ENCODE measurements around the gene MYH2. TPM values are rescaled to one million over a fixed set of nuclear protein-coding genes. Genes with fewer than 3 reads are reported as not detected.
"Not testable (repeated sequence)": the region's sequence is repeated elsewhere in the genome, so short reads cannot be mapped to it uniquely, and the experiment has no call there.

MYH2 gene
- not detected for total RNA-seq

GRCh38 chr17:10549096-10549842 lies at the start of gene MYH2:
Gene MYH2 (minus strand): TSS chr17:10549658. CDS start chr17:10547920, 1,738 bp downstream.
- CTCF ChIA-PET = no interaction called here
- POLR2A ChIA-PET = no interaction called here

- CTCF ChIA-PET = interaction anchor here (0.7 kb wide), 1 partner anchor 16 kb away, joined by 3 read pairs; no protein-coding TSS in a partner anchor
- POLR2A ChIA-PET = no interaction called here
These were observed 49.2 kb upstream of the MYH2 start for GRCh38 chr17:10598621-10599020.

- POLR2A ChIA-PET = no interaction called here
- CTCF ChIA-PET = no interaction called here
These were observed 40.2 kb upstream of the MYH2 start for GRCh38 chr17:10589553-10590145.

DNA sequence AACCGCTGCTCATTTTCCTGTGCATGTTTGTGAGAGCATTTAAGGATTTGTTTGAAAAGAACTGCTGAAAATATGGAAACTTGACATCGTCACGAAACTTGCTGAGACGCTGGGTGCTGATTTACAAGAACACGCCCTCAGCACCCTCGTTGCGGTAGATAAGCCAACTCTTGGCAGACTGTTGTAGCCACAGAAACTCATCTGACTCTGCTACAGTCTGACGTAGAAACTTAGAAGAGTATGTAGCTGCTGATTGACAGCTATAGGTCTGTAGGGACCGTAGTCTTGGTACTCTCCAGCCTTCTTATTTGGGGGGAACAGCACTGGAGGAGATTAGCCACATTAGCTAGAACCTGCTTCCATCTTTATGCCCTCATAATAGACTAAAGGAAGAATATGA lies 36.1 kb upstream of the MYH2 start:
- ChIA-PET CTCF (no interaction called here), POLR2A (no interaction called here)

- ChIA-PET CTCF (no interaction called here), POLR2A (no interaction called here)
These were observed 34.4 kb upstream of the MYH2 start for GRCh38 chr17:10583834-10584233.

- CTCF ChIA-PET = interaction anchor here (0.7 kb wide), 1 partner anchor 346 kb away, joined by 3 read pairs; no protein-coding TSS in a partner anchor
- POLR2A ChIA-PET = no interaction called here
These were observed 29.8 kb upstream of the MYH2 start for GRCh38 chr17:10579270-10579669.

DNA sequence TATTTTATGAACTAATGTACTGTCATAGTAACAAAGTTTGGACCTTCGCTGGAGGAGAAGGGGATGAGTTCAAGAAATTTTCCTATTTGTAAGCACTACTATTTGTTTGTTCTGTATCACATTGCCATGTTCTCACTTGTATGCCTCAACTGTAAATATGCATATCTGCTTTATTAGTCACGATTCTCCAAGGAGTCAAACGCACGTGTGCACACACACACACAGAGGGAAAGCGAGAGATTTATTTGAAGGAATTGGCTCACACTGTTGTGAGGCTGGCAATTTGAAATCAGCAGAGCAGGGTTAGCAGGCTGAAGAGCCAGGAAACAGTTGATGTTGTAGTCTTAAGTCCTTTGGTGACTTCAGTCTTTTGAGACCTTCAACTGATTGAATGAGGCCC lies 24.9 kb upstream of the MYH2 start:
- CTCF ChIA-PET = no interaction called here
- POLR2A ChIA-PET = no interaction called here

GRCh38 chr17:10563991-10564660 lies 14.7 kb upstream of the MYH2 start:
- POLR2A ChIA-PET = no interaction called here
- CTCF ChIA-PET = no interaction called here

GRCh38 chr17:10558049-10558448 lies 8.6 kb upstream of the MYH2 start:
- ChIA-PET POLR2A (no interaction called here), CTCF (no interaction called here)

- ChIA-PET CTCF (no interaction called here), POLR2A (no interaction called here)
These were observed 8.0 kb upstream of the MYH2 start for GRCh38 chr17:10557422-10557821.

DNA sequence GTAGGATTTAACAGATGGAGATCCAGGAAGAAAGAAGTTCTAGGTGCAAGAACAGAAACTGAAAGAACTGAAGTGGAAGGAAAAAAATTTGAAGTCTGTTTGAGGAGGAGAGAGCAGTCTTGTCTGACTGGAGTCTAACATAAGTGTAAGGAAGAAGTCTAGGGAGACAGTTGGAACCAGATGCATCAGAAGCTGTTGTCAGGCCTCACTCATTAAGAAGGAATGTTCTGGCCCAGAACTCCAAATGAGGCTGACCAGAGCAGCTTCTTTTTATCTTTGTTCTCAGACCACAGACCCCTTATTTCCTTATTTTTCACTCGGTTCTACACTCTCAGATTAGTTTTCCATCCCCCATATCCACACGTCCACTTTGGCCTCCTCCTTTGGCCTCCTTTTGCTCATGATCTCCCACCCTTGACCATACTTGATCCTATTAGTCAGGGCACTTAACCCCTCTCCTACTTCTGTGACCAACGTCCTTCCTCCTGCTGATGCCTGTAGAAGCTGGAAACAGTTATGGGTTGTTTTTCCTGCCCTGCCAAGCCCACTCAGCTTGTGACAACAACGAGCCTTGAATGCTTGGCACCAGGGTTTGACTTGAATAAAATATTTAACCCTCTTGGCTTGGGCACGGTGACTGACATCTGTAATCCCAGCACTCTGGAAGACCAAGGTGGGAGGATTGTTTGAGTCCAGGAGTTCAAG lies 7.0 kb upstream of the MYH2 start:
- ChIA-PET POLR2A (no interaction called here), CTCF (no interaction called here)

DNA sequence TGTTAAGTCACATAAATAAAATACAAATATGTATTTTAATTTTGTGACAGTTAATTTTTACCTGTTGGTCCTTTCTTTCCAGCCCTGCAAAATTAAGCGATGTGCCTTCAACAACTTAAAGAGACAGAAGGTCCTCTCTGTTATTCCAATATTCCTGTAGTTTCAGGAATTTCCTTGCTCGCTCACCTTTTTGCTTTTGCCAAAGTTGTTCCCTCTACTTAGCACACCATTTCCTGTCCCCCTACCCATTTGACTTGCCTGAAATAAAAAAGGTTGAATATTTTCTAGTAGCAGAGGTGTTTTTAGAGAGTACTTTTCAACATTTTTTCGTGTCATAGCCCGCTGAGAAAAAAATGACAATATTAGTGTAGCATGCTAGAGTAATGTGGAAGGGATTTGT lies 556 bp upstream of the MYH2 start:
- ChIA-PET CTCF (no interaction called here), POLR2A (no interaction called here)

DNA sequence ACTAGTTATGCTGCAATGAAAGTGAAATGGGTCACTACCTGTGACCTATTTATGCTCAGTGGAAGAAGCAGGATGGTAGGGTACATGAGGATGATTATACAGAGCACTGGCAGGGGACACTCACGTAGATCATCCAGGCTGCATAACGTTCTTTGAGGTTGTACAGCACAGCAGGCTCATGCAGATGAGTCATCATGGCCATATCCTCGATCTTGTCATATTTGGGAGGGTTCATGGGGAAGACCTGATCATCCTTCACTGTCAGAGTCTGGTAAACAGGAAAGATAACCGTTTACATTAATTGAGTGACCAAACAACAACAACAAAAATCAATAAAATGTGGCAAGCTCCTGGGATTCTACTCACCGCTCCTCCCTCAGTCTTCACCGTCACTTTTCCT lies 2.1 kb downstream of the MYH2 start:
- CTCF ChIA-PET = no interaction called here
- POLR2A ChIA-PET = no interaction called here

- CTCF ChIA-PET, POLR2A ChIA-PET: not testable (repeated sequence)
These were observed 6.0 kb downstream of the MYH2 start for GRCh38 chr17:10543486-10543885.

DNA sequence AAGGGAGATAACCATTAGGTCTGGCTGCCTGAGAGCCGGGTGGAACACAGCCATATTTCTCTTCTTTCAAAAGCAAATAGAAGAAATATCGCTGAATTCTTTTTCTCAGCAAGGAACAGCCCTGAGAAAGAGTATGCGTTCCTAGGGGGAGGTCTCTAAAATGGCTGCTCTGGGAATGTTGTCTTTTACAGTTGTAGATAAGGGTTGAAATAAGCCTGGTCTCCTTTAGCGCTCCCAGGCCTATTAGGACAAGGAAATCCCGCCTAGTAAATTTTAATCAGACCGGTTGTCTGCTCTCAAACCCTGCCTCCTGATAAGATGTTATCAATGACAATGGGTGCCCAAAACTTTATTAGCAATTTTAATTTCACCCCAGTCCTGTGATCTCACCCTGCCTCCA lies 8.3 kb downstream of the MYH2 start:
- CTCF ChIA-PET = not testable (repeated sequence)

DNA sequence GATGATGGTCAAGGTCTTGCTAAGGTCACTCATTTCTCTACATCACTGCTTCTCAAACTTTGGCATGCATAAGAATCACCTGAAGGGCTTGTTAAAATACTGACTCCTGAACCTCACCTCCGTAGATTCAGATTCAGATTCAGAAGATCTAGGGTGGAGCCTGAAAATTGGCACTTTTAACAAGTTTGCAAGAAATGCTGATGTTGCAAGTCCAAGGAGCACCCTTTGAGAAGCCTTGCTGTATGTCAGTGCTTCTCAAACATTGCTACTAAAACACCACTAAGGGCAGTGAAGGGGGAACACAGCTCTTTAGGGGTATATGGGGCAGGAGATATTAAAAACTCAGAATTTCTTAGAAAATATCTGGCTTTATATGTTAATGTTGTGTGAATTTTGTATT lies 17.4 kb downstream of the MYH2 start:
- ChIA-PET CTCF (no interaction called here), POLR2A (no interaction called here)

More for the DNA sequence above, 8.3 kb downstream of the MYH2 start:
- POLR2A ChIA-PET = not testable (repeated sequence)

DNA sequence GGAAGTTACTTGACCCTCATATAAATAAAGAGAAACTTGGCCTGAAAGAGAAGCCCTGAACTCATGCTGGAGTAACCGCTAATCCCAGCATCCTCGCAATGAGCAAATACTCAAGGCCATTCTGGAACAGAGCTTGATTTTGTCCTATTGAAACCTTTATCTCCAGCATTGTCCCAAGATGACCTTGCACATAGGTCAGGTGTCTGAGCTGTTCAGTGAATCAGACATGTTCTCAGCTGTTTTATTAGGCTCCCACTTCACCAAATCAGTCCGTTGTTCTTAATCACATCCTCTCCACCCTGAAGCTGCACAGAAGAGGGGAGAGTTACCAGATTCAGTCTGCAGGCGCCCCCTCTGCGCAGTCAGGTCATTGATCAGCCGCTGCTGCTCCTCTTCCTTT lies 22.0 kb downstream of the MYH2 start:
- ChIA-PET POLR2A (no interaction called here), CTCF (no interaction called here)

DNA sequence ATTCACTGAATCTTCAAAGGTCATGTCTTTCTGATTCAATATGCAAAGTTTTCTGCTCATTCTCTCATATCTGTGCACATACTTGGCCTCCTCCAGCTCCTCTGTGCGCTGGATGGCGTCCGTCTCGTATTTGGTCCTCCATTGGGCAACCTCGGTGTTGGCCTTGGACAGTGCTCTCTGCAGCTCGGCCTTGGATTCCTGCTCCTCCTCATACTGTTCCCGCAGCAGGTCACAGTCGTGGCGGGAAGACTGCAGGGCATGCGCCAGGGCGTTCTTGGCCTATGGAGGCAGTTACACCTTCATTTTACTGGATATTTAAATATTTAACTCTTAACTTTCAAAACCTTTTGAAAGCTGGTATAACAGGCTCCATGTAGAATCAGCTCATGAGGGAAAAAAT lies 22.9 kb downstream of the MYH2 start:
- ChIA-PET POLR2A (no interaction called here), CTCF (interaction anchor here (0.6 kb wide), 1 partner anchor 85 kb away, joined by 3 read pairs; no protein-coding TSS in a partner anchor)

- CTCF ChIA-PET = no interaction called here
- POLR2A ChIA-PET = no interaction called here
These were observed 26.4 kb downstream of the MYH2 start for GRCh38 chr17:10523064-10523463.

DNA sequence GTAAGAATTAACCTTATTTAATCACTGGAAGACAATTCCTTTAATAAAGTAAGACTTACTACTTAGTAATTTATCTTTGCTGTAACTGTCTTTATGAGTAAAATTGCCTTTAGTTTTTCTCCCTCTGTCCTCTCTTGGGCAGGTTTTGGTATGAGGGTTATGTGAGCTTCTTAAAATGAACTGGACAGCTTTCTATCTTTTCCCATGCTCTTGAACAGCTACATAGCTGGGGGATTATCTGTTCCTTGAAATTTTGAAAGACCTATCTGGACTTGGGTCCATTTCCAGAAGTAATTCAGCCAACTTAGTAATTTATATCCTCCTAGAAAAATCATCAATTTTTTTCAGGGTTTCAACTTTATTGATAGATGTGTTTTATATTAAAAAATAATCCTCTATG lies 27.5 kb downstream of the MYH2 start:
- CTCF ChIA-PET = no interaction called here
- POLR2A ChIA-PET = no interaction called here
